Uterus (tissue), 4 donors: Measurements from ENCODE around the gene AQP1. TPM values are rescaled to one million over a fixed set of nuclear protein-coding genes. Genes with fewer than 3 reads are reported as not detected.

Source experiments
- DNase-seq, 2 donors: peaks; one replicate each; pipeline ENCODE4 v3.0.0-alpha.2; 2019 to 2020
- H3K27ac ChIP-seq, 2 donors: fragments of 200-600 bp; sonication (generic); 1 replicate in 1 of 2; 2 replicates in 1 of 2; pipeline ENCODE4 v1.5.1; 2016 to 2018
- H3K27me3 ChIP-seq, 2 donors: fragments of 200-600 bp; sonication (generic); one replicate each; pipeline ENCODE4 v1.5.1; 2018 to 2019; ENCODE audit warnings: control low read depth in 1 of 2
- H3K36me3 ChIP-seq, 2 donors: fragments of 200-600 bp; sonication (generic); one replicate each; pipeline ENCODE4 v1.5.1; 2019; ENCODE audit warnings: control low read depth in 1 of 2
- H3K4me1 ChIP-seq, 2 donors: fragments of 200-600 bp; sonication (generic); one replicate each; pipeline ENCODE4 v1.5.1; 2018 to 2019; ENCODE audit warnings: control low read depth in 1 of 2
- H3K4me3 ChIP-seq, 2 donors: fragments of 200-600 bp; sonication (generic); 1 replicate in 1 of 2; 2 replicates in 1 of 2; pipeline ENCODE4 v1.5.1; 2018 to 2019; ENCODE audit warnings: mild to moderate bottlenecking in 1 of 2
- H3K9me3 ChIP-seq, 2 donors: fragments of 200-600 bp; sonication (generic); one replicate each; pipeline ENCODE4 v1.5.1; 2019; ENCODE audit warnings: control low read depth in 1 of 2
- POLR2A ChIP-seq, 2 donors: fragments of 450-650 bp; IDR thresholded peaks; one replicate each; pipeline ENCODE4 v1.6.1; 2016; ENCODE audit warnings: antibody characterized with exemption in 2 of 2, mild to moderate bottlenecking in 1 of 2, moderate library complexity in 1 of 2
- intact Hi-C: fragments of 100-400 bp; cut with DNase I; formaldehyde crosslinking; loops from one replicate; pipeline ENCODE4 v1.15.1; 2023; ENCODE audit warnings: low total_unique reads
- total RNA-seq, 4 donors: library from RNA; depleted of rRNA in 3 of 4; stranded (reverse); fragments of >200 nt in 3 of 4; gene quantifications; one replicate each; pipeline versions ENCODE4 v1.1.0 to v1.2.4, GENCODE V29; 2014 to 2023
- TF ChIP-seq, protein P1 (sequence below), 4 experiments: fragments of 200-600 bp in 2 of 4; fragments of 450-650 bp in 2 of 4; sonication (generic) in 2 of 4; IDR thresholded peaks; one replicate each; pipeline ENCODE4 v1.5.1; 2016 to 2019; ENCODE audit warnings: antibody characterized with exemption in 4 of 4, mild to moderate bottlenecking in 2 of 4, moderate library complexity in 1 of 4
- donor health status: DM: yes; HTN: yes; CAD: no.

Gene AQP1
- total RNA-seq, 4 donors from 2014 or later, result 69.6 to 477 (median 370) TPM

DNA sequence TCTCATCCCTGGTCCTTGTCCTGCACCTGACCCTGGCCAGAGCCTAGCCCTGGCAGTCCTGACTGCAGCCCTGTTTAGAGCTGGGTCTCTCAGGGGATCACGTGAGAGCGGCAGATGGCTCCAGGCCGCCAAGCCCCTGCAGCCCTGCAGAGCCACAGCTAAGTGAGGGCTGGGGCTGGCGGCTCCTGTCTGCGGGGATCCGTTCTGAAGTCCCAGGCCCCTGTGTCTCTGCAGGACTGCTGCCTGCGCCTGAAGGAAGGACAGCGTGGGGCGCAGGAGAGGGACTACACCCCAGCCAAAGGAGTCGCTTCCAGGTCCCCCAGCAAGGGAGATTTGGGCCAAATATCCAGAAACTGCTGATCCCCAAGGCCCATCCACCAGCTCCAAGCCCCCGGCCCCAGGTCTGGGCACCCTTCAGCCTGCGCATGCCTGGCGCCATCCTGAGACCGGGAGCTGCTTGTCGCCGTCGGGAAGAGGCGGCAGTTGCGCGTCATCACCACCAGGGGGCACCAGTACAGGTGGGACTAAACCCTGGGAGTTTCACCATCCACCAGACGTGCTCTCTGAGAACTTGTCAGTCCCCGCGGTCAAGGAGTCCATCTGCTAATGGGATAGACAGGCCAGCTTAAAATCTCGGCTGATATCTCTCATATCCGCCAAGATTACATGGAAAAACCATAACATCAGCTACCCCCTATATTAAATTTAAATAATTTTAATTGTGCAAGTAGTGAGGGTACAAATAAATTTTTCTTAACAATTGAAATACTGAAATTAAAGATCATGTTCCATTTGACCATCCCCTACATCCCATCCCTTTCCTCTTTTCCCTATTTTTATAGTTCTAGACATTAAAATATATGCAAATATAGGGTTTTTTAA is 27.0 kb downstream of the AQP1 start:
- H3K4me3 ChIP-seq, result no peak overlapping the region

DNA sequence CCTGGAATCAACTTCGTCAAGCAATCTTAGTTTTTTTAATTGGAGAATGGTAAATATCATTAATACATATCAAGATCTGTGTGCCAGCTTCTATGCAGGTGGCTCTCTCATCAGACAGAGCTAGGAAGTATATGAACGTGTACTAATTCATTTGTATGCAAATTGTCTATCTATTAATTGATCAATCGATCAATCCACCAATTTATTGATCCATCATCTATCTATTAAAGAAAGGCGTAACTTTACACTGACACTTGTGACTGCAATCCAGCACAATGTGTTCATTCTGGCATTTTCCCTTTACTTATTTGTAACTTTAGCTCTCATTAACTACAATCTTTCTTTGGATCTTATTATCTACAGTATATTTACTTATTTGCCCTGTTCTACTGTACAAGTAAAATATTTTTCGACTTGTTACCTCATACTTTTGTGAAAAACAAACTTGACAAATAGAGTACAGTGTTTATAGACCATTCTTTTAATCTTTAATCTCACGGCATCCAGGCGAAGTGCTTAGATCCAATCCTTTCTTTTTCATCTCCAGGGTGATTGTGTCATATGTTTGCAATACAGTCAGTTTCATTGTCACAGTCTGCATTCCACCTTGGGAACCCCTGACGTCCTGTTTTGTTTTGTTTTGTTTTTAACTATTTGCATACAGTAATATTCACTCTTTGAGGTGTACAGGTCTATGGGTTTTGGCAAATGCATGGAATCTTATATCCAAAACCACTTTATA is 30.1 kb downstream of the AQP1 start:
- no peak for DNase-seq
- intact Hi-C loops, result no loop called here
- no peak overlapping the region for H3K4me3 ChIP-seq

More for the DNA sequence above, 27.0 kb downstream of the AQP1 start:
- H3K27me3 ChIP-seq, result no peaks in the 10 kb centered on the region
- intact Hi-C loops, result no loop called here
- no peaks in the 10 kb centered on the region for H3K9me3 ChIP-seq
- no peak overlapping the region for H3K27ac ChIP-seq
- H3K36me3 ChIP-seq, result no peaks in the 10 kb centered on the region
- no peaks in the 10 kb centered on the region for H3K4me1 ChIP-seq
- peak; percentile 69 to 79 for DNase-seq
- no peak for TF ChIP-seq POLR2A (IDR thresholded peaks at IDR 0.05)
- TF ChIP-seq, protein P1, sequence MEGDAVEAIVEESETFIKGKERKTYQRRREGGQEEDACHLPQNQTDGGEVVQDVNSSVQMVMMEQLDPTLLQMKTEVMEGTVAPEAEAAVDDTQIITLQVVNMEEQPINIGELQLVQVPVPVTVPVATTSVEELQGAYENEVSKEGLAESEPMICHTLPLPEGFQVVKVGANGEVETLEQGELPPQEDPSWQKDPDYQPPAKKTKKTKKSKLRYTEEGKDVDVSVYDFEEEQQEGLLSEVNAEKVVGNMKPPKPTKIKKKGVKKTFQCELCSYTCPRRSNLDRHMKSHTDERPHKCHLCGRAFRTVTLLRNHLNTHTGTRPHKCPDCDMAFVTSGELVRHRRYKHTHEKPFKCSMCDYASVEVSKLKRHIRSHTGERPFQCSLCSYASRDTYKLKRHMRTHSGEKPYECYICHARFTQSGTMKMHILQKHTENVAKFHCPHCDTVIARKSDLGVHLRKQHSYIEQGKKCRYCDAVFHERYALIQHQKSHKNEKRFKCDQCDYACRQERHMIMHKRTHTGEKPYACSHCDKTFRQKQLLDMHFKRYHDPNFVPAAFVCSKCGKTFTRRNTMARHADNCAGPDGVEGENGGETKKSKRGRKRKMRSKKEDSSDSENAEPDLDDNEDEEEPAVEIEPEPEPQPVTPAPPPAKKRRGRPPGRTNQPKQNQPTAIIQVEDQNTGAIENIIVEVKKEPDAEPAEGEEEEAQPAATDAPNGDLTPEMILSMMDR (IDR thresholded peaks at IDR 0.05), result peak; percentile 74 to 91 (median 85)

DNA sequence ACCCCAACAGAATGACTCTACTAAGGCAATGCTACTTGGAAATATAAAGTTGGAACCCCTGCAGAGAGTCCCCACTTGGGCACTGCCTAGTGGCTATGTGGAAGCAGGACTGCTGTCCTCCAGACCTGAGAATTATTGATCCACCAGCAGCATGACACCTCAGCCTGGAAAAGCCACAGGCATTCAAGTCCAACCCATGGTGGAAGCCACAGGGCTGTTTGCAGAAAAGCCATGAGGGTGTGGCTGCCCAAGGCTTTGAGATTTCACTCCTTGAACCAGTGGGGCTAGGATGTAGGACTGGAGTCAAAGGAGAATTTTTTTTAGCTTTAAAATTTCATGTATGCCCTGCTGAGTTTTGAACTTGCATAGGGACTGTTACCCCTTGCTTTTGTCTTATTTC is 38.5 kb downstream of the AQP1 start:
- Histone ChIP-seq H3K4me3 (no peak overlapping the region), H3K27ac (no peak overlapping the region), H3K9me3 (no peaks in the 10 kb centered on the region), H3K36me3 (peaks cover 0 to 5% of the 10 kb centered on the region in 2 donors), H3K4me1 (no peaks in the 10 kb centered on the region), H3K27me3 (no peaks in the 10 kb centered on the region)
- DNase-seq, result no peak
- intact Hi-C loops, result no loop called here
- TF ChIP-seq, protein P1 (IDR thresholded peaks at IDR 0.05), result no peak
- no peak for TF ChIP-seq POLR2A (IDR thresholded peaks at IDR 0.05)

More for the DNA sequence above, 30.1 kb downstream of the AQP1 start:
- Histone ChIP-seq H3K9me3 (no peaks in the 10 kb centered on the region), H3K4me1 (no peaks in the 10 kb centered on the region), H3K27me3 (no peaks in the 10 kb centered on the region), H3K27ac (no peak overlapping the region), H3K36me3 (no peaks in the 10 kb centered on the region)
- TF ChIP-seq, protein P1 (IDR thresholded peaks at IDR 0.05), result no peak
- no peak for TF ChIP-seq POLR2A (IDR thresholded peaks at IDR 0.05)

DNA sequence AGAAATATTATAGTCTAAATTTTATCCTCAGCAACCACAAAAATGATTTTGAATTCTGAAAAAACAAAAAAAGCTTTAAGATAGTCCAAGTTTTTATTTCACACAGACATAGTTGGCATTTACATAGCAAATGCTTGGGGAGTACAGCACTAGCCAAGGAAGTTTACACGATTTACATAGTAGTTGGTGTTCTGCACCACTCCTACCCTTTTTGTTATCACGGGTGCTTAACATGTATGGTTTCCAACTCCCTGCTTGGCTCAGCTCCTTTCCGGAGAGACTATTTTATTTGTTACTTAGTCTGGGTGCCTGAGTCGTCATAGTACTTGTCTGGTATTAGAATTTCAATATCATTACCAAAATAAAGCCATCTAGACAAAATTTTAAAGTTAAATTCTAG is 43.3 kb downstream of the AQP1 start:
- Histone ChIP-seq H3K27ac (no peak overlapping the region), H3K36me3 (no peaks in the 10 kb centered on the region), H3K4me3 (no peak overlapping the region), H3K9me3 (no peaks in the 10 kb centered on the region), H3K27me3 (no peaks in the 10 kb centered on the region), H3K4me1 (no peaks in the 10 kb centered on the region)
- TF ChIP-seq POLR2A (IDR thresholded peaks at IDR 0.05), result no peak
- TF ChIP-seq, protein P1 (IDR thresholded peaks at IDR 0.05), result no peak
- intact Hi-C loops, result no loop called here
- no peak for DNase-seq

DNA sequence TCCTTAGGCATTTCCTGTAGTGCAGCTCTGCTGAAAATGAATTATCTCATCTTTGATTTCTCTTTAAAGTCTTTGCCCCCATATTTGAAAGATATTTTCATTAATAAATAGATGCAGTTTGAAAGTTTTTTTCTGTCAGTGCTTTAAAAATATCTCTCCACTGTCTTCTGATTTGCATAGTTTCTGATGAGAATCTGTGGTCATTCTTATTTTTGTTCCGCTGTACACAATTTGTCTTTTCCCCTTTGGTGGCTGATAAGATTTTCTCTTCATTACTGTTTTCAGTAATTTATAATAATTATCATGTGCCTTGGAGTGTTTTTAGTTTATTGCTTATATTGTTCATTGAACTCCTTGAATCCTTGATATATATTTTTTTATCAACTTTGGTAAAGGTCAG is 45.1 kb downstream of the AQP1 start:
- DNase-seq, result no peak
- no peaks in the 10 kb centered on the region for H3K4me1 ChIP-seq
- no peaks in the 10 kb centered on the region for H3K27me3 ChIP-seq
- no peak overlapping the region for H3K4me3 ChIP-seq
- H3K9me3 ChIP-seq, result no peaks in the 10 kb centered on the region
- intact Hi-C loops, result no loop called here
- TF ChIP-seq, protein P1 (IDR thresholded peaks at IDR 0.05), result no peak
- TF ChIP-seq POLR2A (IDR thresholded peaks at IDR 0.05), result no peak
- no peaks in the 10 kb centered on the region for H3K36me3 ChIP-seq
- no peak overlapping the region for H3K27ac ChIP-seq
